OCI-LY3 (cell line): ENCODE results near the gene PJA2.
A peak's percentile ranks its signal among the peaks of the same experiment; 100 is the strongest.

Experiments used
- H2AFZ ChIP-seq: fragments of 200-600, 300-600 bp; shearing (Covaris generic); 2 replicates; pipeline ENCODE4 v1.6.0; 2014; ENCODE audit warnings: antibody characterized with exemption, low read depth, low read length
- H3K27ac ChIP-seq: fragments of 200-600, 300-600 bp; sonication (generic); 2 replicates; pipeline ENCODE4 v1.5.1; 2014; ENCODE audit warnings: mild to moderate bottlenecking, low read length, moderate library complexity, mixed read lengths
- H3K27me3 ChIP-seq: fragments of 200-600, 300-600 bp; sonication (generic); 2 replicates; pipeline ENCODE4 v1.6.1; 2014; ENCODE audit warnings: low read depth, low read length, mixed read lengths
- H3K36me3 ChIP-seq: fragments of 200-600, 300-600 bp; sonication (generic); replicated peaks from 2 replicates; pipeline ENCODE3; 2014; ENCODE audit warnings: low read depth, low read length, mixed read lengths
- H3K4me1 ChIP-seq: fragments of 300-600, 200-600 bp; sonication (generic); 2 replicates; pipeline ENCODE4 v1.6.1; 2014; ENCODE audit warnings: low read length, mixed read lengths
- H3K4me2 ChIP-seq: fragments of 200-600, 300-600 bp; sonication (generic); 2 replicates; pipeline ENCODE4 v1.6.1; 2014; ENCODE audit warnings: low read length, mixed read lengths
- H3K4me3 ChIP-seq: fragments of 300-600, 200-600 bp; sonication (generic); 2 replicates; pipeline ENCODE4 v1.5.1; 2014; ENCODE audit warnings: antibody characterized with exemption, mild to moderate bottlenecking, low read length, moderate library complexity
- H3K79me2 ChIP-seq: fragments of 300-600, 200-600 bp; shearing (Covaris generic); 2 replicates; pipeline ENCODE4 v1.6.1; 2014; ENCODE audit warnings: mild to moderate bottlenecking, low read length, mixed read lengths
- H3K9ac ChIP-seq: fragments of 300-600, 200-600 bp; shearing (Covaris generic); 2 replicates; pipeline ENCODE4 v1.6.0; 2014; ENCODE audit warnings: mild to moderate bottlenecking, low read length, moderate library complexity
- H3K9me3 ChIP-seq: fragments of 200-600, 300-600 bp; shearing (Covaris generic); 2 replicates; pipeline ENCODE4 v1.6.1; 2014; ENCODE audit warnings: low read length, mixed read lengths; ENCODE audit not compliant: insufficient read depth
- H4K20me1 ChIP-seq: fragments of 200-600, 300-600 bp; sonication (generic); 2 replicates; pipeline ENCODE4 v1.6.1; 2016; ENCODE audit warnings: low read length, mixed read lengths; ENCODE audit not compliant: insufficient read depth
- CTCF ChIP-seq: fragments of 200-600, 300-600 bp; sonication (generic); IDR thresholded peaks from 2 replicates; pipeline ENCODE4 v1.5.1; 2014; ENCODE audit warnings: antibody characterized with exemption, low read length, low read depth
- EZH2phosphoT487 ChIP-seq: fragments of 200-600 bp; shearing (Covaris generic); IDR thresholded peaks from 2 replicates; pipeline ENCODE4 v1.6.1; 2018; ENCODE audit warnings: antibody characterized with exemption, mixed run types, low read depth

Gene PJA2

GRCh38 chr5:109409844-109410388 lies at the start of gene PJA2:
Gene PJA2, minus strand, starts transcription at chr5:109409974. Its CDS starts 26,541 bp downstream, at chr5:109383433.
- TF ChIP-seq EZH2phosphoT487 (no peak), CTCF (no peak)
- Histone ChIP-seq H3K9me3 (no peaks in the 10 kb centered on the region), H4K20me1 (peaks cover 17% of the 10 kb centered on the region; the same call in 1 of the 2 replicates), H2AFZ (peak within 1 kb of the TSS; percentile 83), H3K4me2 (peak within 1 kb of the TSS; percentile 92), H3K4me3 (peak within 1 kb of the TSS; percentile 100), H3K27me3 (no peaks in the 10 kb centered on the region), H3K27ac (peak within 1 kb of the TSS; percentile 95), H3K9ac (peak within 1 kb of the TSS; percentile 86), H3K4me1 (peaks cover 10% of the 10 kb centered on the region), H3K36me3 (no peaks in the 10 kb centered on the region), H3K79me2 (peaks cover 39% of the 10 kb centered on the region)

- Histone ChIP-seq H3K36me3 (no peaks in the 10 kb centered on the region), H3K4me2 (peak overlapping the region; percentile 87), H4K20me1 (no peaks in the 10 kb centered on the region), H3K27me3 (no peaks in the 10 kb centered on the region), H3K4me1 (peaks cover 14% of the 10 kb centered on the region), H2AFZ (no peak overlapping the region), H3K79me2 (no peaks in the 10 kb centered on the region), H3K4me3 (peak overlapping the region; percentile 51), H3K9me3 (no peaks in the 10 kb centered on the region), H3K27ac (peak overlapping the region; percentile 46; the same call in 1 of the 2 replicates), H3K9ac (0 out of 2 replicates have a peak overlapping the region, but pooled peaks have one; percentile 17)
- TF ChIP-seq EZH2phosphoT487, result no peak
- TF ChIP-seq CTCF, result no peak
Observed at GRCh38 chr5:109455598-109456096, 45.9 kb upstream of the PJA2 start.

- H3K27me3 ChIP-seq, result no peaks in the 10 kb centered on the region
- peak overlapping the region; percentile 87 for H3K4me2 ChIP-seq
- no peak overlapping the region for H2AFZ ChIP-seq
- H3K36me3 ChIP-seq, result no peaks in the 10 kb centered on the region
- H3K9ac ChIP-seq, result no peak overlapping the region
- TF ChIP-seq CTCF, result no peak
- no peak for TF ChIP-seq EZH2phosphoT487
- H3K79me2 ChIP-seq, result no peaks in the 10 kb centered on the region
- peaks cover 18% of the 10 kb centered on the region for H3K4me1 ChIP-seq
- H3K4me3 ChIP-seq, result peak overlapping the region; percentile 51
- H3K9me3 ChIP-seq, result no peaks in the 10 kb centered on the region
- no peak overlapping the region; the same call in 1 of the 2 replicates for H3K27ac ChIP-seq
- H4K20me1 ChIP-seq, result no peaks in the 10 kb centered on the region
Observed at GRCh38 chr5:109454731-109455505, 45.1 kb upstream of the PJA2 start.

GRCh38 chr5:109453251-109453650 lies 43.5 kb upstream of the PJA2 start:
- H3K27me3 ChIP-seq, result no peaks in the 10 kb centered on the region
- TF ChIP-seq EZH2phosphoT487, result no peak
- no peak for TF ChIP-seq CTCF

More at GRCh38 chr5:109453251-109453650, 43.5 kb upstream of the PJA2 start:
- H3K36me3 ChIP-seq, result no peaks in the 10 kb centered on the region
- no peak overlapping the region for H3K9ac ChIP-seq
- H4K20me1 ChIP-seq, result no peaks in the 10 kb centered on the region
- no peaks in the 10 kb centered on the region for H3K9me3 ChIP-seq
- H3K4me2 ChIP-seq, result no peak overlapping the region
- H3K27ac ChIP-seq, result no peak overlapping the region
- H3K79me2 ChIP-seq, result no peaks in the 10 kb centered on the region
- H3K4me1 ChIP-seq, result peaks cover 18% of the 10 kb centered on the region
- no peak overlapping the region for H3K4me3 ChIP-seq
- H2AFZ ChIP-seq, result no peak overlapping the region
